GM12872 (cell line): ENCODE measurements around the gene SCAMP5.

Source experiments
- CTCF ChIP-seq: IDR thresholded peaks from 3 replicates; pipeline ENCODE4 v1.5.1; 2011; ENCODE audit warnings: low read depth, mild to moderate bottlenecking, low read length, moderate library complexity; ENCODE audit not compliant: insufficient read depth

Gene SCAMP5

GRCh38 chr15:74994236-74994635 is 1.1 kb upstream of the SCAMP5 start:
- TF ChIP-seq CTCF = no peak

DNA sequence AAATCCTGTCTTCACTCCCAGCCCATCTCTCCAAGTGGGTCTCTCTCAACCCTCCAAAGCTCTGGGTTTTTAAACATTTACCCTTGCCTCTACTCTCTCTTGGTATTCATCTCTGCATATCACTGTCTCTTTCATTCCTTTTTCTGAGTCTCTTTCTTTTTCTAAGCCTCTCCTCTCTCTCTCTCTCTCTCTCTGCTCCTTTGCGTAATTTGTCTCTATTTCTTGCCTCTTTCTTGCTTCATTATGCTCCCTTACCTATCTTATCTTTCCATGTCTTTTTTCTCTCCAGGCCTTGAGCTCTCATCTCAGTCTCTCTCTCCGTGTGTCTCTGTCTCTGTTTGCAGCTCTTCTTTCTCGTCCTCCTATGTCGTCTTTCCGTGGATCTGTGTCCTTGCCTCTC is 678 bp upstream of the SCAMP5 start:
- TF ChIP-seq CTCF = no peak

- no peak for TF ChIP-seq CTCF
Measured at GRCh38 chr15:74995779-74996765, 709 bp downstream of the SCAMP5 start.

- no peak for TF ChIP-seq CTCF
Measured at GRCh38 chr15:74997141-74997540, 1.8 kb downstream of the SCAMP5 start.

DNA sequence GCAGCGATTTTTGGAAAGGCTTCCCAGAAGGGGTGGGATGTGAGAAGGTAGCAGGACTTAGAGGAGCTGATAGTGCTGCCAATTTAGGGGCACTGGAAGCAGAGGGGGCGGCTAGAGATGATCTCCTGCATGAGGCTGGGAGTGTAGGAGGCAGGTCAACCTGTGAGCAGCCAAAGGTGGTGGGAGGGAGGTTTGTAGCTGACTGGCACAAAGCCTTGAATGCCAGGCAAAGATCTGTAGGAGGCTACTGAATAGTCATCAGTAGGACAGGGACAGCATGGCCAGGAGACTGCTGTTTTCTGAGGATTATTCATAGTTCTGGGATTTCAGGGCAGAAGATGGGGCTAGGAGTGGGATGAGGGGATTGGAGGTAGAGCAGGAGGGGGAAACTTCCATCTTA is 2.2 kb downstream of the SCAMP5 start:
- TF ChIP-seq CTCF = no peak

DNA sequence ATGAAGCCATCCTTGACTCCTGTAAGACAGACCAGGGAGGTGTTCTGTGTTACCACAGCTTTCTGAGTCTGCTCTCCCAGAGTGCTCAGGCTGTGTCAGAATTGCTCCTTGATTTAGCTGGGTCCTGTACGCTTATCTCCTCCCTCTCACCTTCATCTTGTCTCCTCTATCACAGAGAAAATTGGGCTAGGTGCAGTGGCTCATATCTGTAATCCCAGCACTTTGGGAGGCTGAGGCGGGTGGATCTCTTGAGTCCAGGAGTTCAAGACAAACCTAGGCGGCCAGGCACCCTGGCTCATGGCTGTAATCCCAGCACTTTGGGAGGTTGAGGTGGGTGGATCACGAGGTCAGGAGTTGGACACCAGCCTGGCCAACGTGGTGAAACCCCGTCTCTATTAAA is 5.9 kb downstream of the SCAMP5 start:
- TF ChIP-seq CTCF = no peak

DNA sequence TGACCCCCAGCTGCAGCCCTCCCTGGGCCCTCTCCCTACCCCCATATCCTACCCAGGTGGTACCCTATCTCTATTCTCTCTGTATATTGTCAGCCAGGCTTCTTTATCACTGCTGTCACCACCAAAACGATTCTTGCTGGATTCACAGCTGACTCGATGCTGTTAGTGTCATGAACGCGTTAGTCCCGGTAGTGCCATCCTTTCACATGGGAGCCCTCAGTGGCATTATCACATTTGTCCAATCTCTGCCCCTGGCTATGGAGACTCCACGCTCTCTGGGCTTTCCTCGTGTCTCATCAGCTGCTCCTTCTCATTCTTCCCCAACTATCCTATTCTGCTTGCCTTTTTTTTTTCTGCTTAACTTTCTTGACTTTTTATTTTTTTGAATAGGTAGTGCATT is 7.0 kb downstream of the SCAMP5 start:
- no peak for TF ChIP-seq CTCF
